OCI-LY1 (cell line): ENCODE data around the gene FXR1.

Experiments used
- H2AFZ ChIP-seq: fragments of 200-600 bp; sonication (generic), shearing (Covaris generic); 2 replicates; pipeline ENCODE4 v1.6.0; 2014; ENCODE audit warnings: antibody characterized with exemption, mild to moderate bottlenecking, low read length
- H3F3A ChIP-seq: fragments of 200-600 bp; sonication (generic), shearing (Covaris generic); 2 replicates; pipeline ENCODE4 v1.6.0; 2014; ENCODE audit warnings: mild to moderate bottlenecking, antibody characterized with exemption, low read length, moderate library complexity; ENCODE audit not compliant: insufficient read depth
- H3K27ac ChIP-seq: fragments of 200-600 bp; sonication (generic); 2 replicates; pipeline ENCODE4 v1.5.1; 2014; ENCODE audit warnings: low read length, mixed run types, mild to moderate bottlenecking, low read depth; ENCODE audit not compliant: poor library complexity, severe bottlenecking
- H3K27me3 ChIP-seq: fragments of 200-600 bp; sonication (generic); 2 replicates; pipeline ENCODE4 v1.6.0; 2014; ENCODE audit warnings: antibody characterized with exemption, mild to moderate bottlenecking, low read length, moderate library complexity; ENCODE audit not compliant: insufficient read depth
- H3K36me3 ChIP-seq: fragments of 200-600 bp; sonication (generic); 2 replicates; pipeline ENCODE4 v1.6.1; 2014; ENCODE audit warnings: mild to moderate bottlenecking, antibody characterized with exemption, low read length, moderate library complexity, mixed read lengths; ENCODE audit not compliant: insufficient read depth
- H3K4me1 ChIP-seq: fragments of 200-600 bp; sonication (generic); 2 replicates; pipeline ENCODE4 v1.5.1; 2014; ENCODE audit warnings: mild to moderate bottlenecking, low read length, moderate library complexity; ENCODE audit not compliant: insufficient read depth, severe bottlenecking
- H3K4me2 ChIP-seq: fragments of 200-600 bp; sonication (generic), shearing (Covaris generic); 2 replicates; pipeline ENCODE4 v1.6.1; 2014; ENCODE audit warnings: low read length
- H3K4me3 ChIP-seq: fragments of 200-600 bp; sonication (generic); 2 replicates; pipeline ENCODE4 v1.5.1; 2014; ENCODE audit warnings: low read length, low read depth, mild to moderate bottlenecking, mixed read lengths; ENCODE audit not compliant: poor library complexity, severe bottlenecking
- H3K79me2 ChIP-seq: fragments of 200-600 bp; shearing (Covaris generic); 2 replicates; pipeline ENCODE4 v1.6.1; 2016; ENCODE audit warnings: mixed run types, low read length, mixed read lengths; ENCODE audit not compliant: insufficient read depth
- H3K9ac ChIP-seq: fragments of 200-600 bp; sonication (generic), shearing (Covaris generic); 2 replicates; pipeline ENCODE4 v1.6.1; 2014; ENCODE audit warnings: mild to moderate bottlenecking, low read length, mixed read lengths
- H3K9me2 ChIP-seq: fragments of 200-600 bp; sonication (generic), shearing (Covaris generic); 2 replicates; pipeline ENCODE4 v1.6.1; 2014; ENCODE audit warnings: low read depth, mild to moderate bottlenecking, low read length, mixed read lengths
- H3K9me3 ChIP-seq: fragments of 200-600 bp; shearing (Covaris generic); 2 replicates; pipeline ENCODE4 v1.6.1; 2014; ENCODE audit warnings: low read length, mixed read lengths
- H4K20me1 ChIP-seq: fragments of 200-600 bp; sonication (generic), shearing (Covaris generic); 2 replicates; pipeline ENCODE4 v1.6.0; 2016; ENCODE audit warnings: mild to moderate bottlenecking, low read length; ENCODE audit not compliant: insufficient read depth
- CTCF ChIP-seq: fragments of 200-600 bp; sonication (generic), shearing (Covaris generic); IDR thresholded peaks from 2 replicates; pipeline ENCODE4 v1.5.1; 2017; ENCODE audit warnings: mild to moderate bottlenecking, antibody characterized with exemption, low read length, moderate library complexity, mixed read lengths
- EZH2 ChIP-seq: fragments of 200-600 bp; sonication (generic), shearing (Covaris generic); IDR thresholded peaks from 2 replicates; pipeline ENCODE4 v1.8.0; 2017; ENCODE audit warnings: borderline replicate concordance, mixed run types, mild to moderate bottlenecking, antibody characterized with exemption, low read length, moderate library complexity, mixed read lengths

FXR1 gene

GRCh38 chr3:181009225-181009624 lies 96.8 kb downstream of the FXR1 start:
- Histone ChIP-seq H2AFZ (no peak overlapping the region), H3K4me2 (no peak overlapping the region), H3F3A (no peaks in the 10 kb centered on the region), H3K9me3 (no peaks in the 10 kb centered on the region), H3K4me3 (no peak overlapping the region), H4K20me1 (no peaks in the 10 kb centered on the region), H3K9ac (no peak overlapping the region), H3K36me3 (no peaks in the 10 kb centered on the region), H3K27ac (no peak overlapping the region), H3K79me2 (no peaks in the 10 kb centered on the region), H3K27me3 (no peaks in the 10 kb centered on the region), H3K4me1 (no peaks in the 10 kb centered on the region), H3K9me2 (no peaks in the 10 kb centered on the region)
- TF ChIP-seq EZH2 (no peak), CTCF (no peak)

GRCh38 chr3:181017690-181018089 lies 105.2 kb downstream of the FXR1 start:
- no peaks in the 10 kb centered on the region for H3K9me3 ChIP-seq
- TF ChIP-seq CTCF (no peak), EZH2 (no peak)
- no peak overlapping the region for H3K9ac ChIP-seq
- H3K4me3 ChIP-seq: no peak overlapping the region
- H3K27ac ChIP-seq: no peak overlapping the region
- H2AFZ ChIP-seq: no peak overlapping the region
- no peaks in the 10 kb centered on the region for H3K36me3 ChIP-seq
- no peaks in the 10 kb centered on the region for H3K79me2 ChIP-seq
- no peaks in the 10 kb centered on the region for H3K9me2 ChIP-seq
- H3K4me2 ChIP-seq: no peak overlapping the region
- no peaks in the 10 kb centered on the region for H3K27me3 ChIP-seq
- H4K20me1 ChIP-seq: no peaks in the 10 kb centered on the region
- no peaks in the 10 kb centered on the region for H3K4me1 ChIP-seq
- H3F3A ChIP-seq: no peaks in the 10 kb centered on the region

- Histone ChIP-seq H3K9me3 (no peaks in the 10 kb centered on the region), H3K9me2 (no peaks in the 10 kb centered on the region), H2AFZ (no peak overlapping the region), H3K79me2 (no peaks in the 10 kb centered on the region), H4K20me1 (no peaks in the 10 kb centered on the region), H3K4me2 (no peak overlapping the region), H3K9ac (no peak overlapping the region), H3K27me3 (no peaks in the 10 kb centered on the region), H3K27ac (no peak overlapping the region), H3K4me3 (no peak overlapping the region), H3F3A (no peaks in the 10 kb centered on the region), H3K36me3 (no peaks in the 10 kb centered on the region), H3K4me1 (no peaks in the 10 kb centered on the region)
- no peak for TF ChIP-seq EZH2
- TF ChIP-seq CTCF: no peak
Measured at GRCh38 chr3:181025204-181025603, 112.7 kb downstream of the FXR1 start.
